K562 (cell line): Measurements from ENCODE around the gene VMP1. TPM values are rescaled to one million over a fixed set of nuclear protein-coding genes. Genes with fewer than 3 reads are reported as not detected.
A peak's percentile ranks its signal among the peaks of the same experiment; 100 is the strongest.

ENCODE experiments used
- ARID2 ChIP-seq: fragments of 450-650 bp; IDR thresholded peaks from 2 replicates; pipeline ENCODE4 v1.6.1; 2017; ENCODE audit warnings: antibody characterized with exemption, mild to moderate bottlenecking
- BRF1 ChIP-seq: IDR thresholded peaks from 3 replicates; pipeline ENCODE4 v1.6.1; 2011; ENCODE audit warnings: borderline replicate concordance, mild to moderate bottlenecking; ENCODE audit not compliant: insufficient read length; ENCODE audit errors: extremely low read depth
- CHD2 ChIP-seq: IDR thresholded peaks from 2 replicates; pipeline ENCODE4 v1.6.1; 2011; ENCODE audit warnings: low read depth, low read length
- E2F3 ChIP-seq: fragments of 250-450 bp; sonication (Bioruptor Pico); IDR thresholded peaks from 2 replicates; pipeline ENCODE4 v1.4.0; 2020; ENCODE audit warnings: mild to moderate bottlenecking
- HMGN3 ChIP-seq: IDR thresholded peaks from 2 replicates; pipeline ENCODE4 v1.6.1; 2011; ENCODE audit warnings: borderline replicate concordance, low read depth, mild to moderate bottlenecking, mixed read lengths, low read length; ENCODE audit not compliant: insufficient read length; ENCODE audit errors: extremely low read depth
- JUN ChIP-seq, 2 experiments: sonication (generic) in 1 of 2; formaldehyde crosslinking in 1 of 2; IDR thresholded peaks; 2 replicates each; pipeline versions ENCODE4 v1.6.1 to v1.8.0; 2012 to 2022; ENCODE audit warnings: borderline replicate concordance in 2 of 2, mild to moderate bottlenecking in 2 of 2, improper control_type of control experiment in 1 of 2, low read depth in 1 of 2, low read length in 1 of 2, missing genetic modification reagents in 1 of 2
- NCOR1 ChIP-seq: fragments of 450-650 bp; IDR thresholded peaks from 2 replicates; pipeline ENCODE4 v1.6.1; 2016; ENCODE audit warnings: mild to moderate bottlenecking, moderate library complexity
- NFIC ChIP-seq: fragments of 450-650 bp; IDR thresholded peaks from 2 replicates; pipeline ENCODE4 v1.6.1; 2017; ENCODE audit warnings: mild to moderate bottlenecking, inconsistent platforms
- ZNF75A ChIP-seq: fragments of 450-650 bp; formaldehyde crosslinking; IDR thresholded peaks from 2 replicates; pipeline ENCODE4 v1.4.0; 2020; ENCODE audit warnings: mild to moderate bottlenecking
- ZNF766 ChIP-seq: fragments of 200-800 bp; sonication (Bioruptor generic); conservative IDR thresholded peaks from 2 replicates; pipeline ENCODE4 v1.6.1; 2016; ENCODE audit warnings: missing genetic modification characterization, missing compliant biosample characterization
- polyA plus RNA-seq, 8 experiments: library from polyadenylated mRNA; depleted of rRNA in 4 of 8; stranded (reverse) in 5 of 8; unstranded in 3 of 8; fragments of >200 nt; fragmentation: Nextera tagmentation in 2 of 8; fragmentation: Illumina TruSeq in 1 of 8; extraction: Ambion mirVana in 2 of 8; extraction: Trizol in 1 of 8; gene quantifications; 2 replicates each; pipeline versions ENCODE4 v1.2.1 to v1.2.3, GENCODE V29; 2011 to 2014; ENCODE audit warnings: inconsistent platforms in 1 of 8, missing spikeins in 1 of 8
- total RNA-seq, 7 experiments: library from RNA; depleted of rRNA in 6 of 7; stranded (reverse); fragments of >200 nt in 6 of 7; fragmentation: Illumina TruSeq in 2 of 7; extraction: Trizol in 2 of 7; gene quantifications; 2 replicates each; pipeline versions ENCODE4 v1.2.1 to v1.2.3, GENCODE V29; 2011 to 2021; ENCODE audit warnings: low replicate concordance in 1 of 7
- TF ChIP-seq, protein P1 (sequence below), 2 experiments: fragments of 200-800 bp in 1 of 2; sonication (Bioruptor generic) in 1 of 2; sonication (generic) in 1 of 2; formaldehyde crosslinking in 1 of 2; IDR thresholded peaks in 1 of 2; conservative IDR thresholded peaks in 1 of 2; 2 replicates each; pipeline versions ENCODE4 v1.5.0 to v1.6.1; 2016 to 2020; ENCODE audit warnings: missing compliant biosample characterization in 1 of 2, missing genetic modification characterization in 1 of 2, missing genetic modification reagents in 1 of 2
- TF ChIP-seq, protein P2 (sequence below), 2 experiments: fragments of 450-650 bp in 1 of 2; sonication (generic) in 1 of 2; formaldehyde crosslinking in 1 of 2; IDR thresholded peaks in 1 of 2; conservative IDR thresholded peaks in 1 of 2; 2 replicates each; pipeline versions ENCODE4 v1.6.1 to v1.8.1; 2016 to 2023; ENCODE audit warnings: mild to moderate bottlenecking in 2 of 2, moderate library complexity in 2 of 2, inconsistent platforms in 1 of 2, missing genetic modification reagents in 1 of 2
- TF ChIP-seq, protein P3 (sequence below), 2 experiments: fragments of 450-650 bp; IDR thresholded peaks; 2 replicates each; pipeline ENCODE4 v1.6.1; 2018; ENCODE audit warnings: mild to moderate bottlenecking in 2 of 2, low read depth in 1 of 2; ENCODE audit not compliant: partially characterized antibody in 2 of 2

The VMP1 gene
- total and polyA plus RNA-seq, 9 of the 15 experiments (the other 6 are each of a cell fraction or from before 2014, with no cell fraction given): 123 to 304 (median 151) TPM

DNA sequence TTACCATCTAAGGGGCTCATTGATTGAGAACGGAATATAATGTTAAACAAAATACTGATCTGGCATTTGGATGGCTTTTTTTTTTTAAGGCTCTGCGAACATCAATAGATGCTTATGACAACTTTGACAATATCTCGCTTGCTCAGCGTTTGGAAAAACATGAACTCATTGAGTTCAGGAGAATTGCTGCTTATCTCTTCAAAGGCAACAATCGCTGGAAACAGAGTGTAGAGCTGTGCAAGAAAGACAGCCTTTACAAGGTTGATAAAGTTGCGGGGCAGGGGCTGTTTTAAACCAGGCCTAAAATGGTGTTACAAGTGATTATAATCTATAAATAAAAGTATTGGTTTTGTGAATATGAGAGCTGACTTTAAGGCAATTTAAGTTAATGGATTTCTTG, 22.5 kb upstream of the VMP1 start (continued):
- TF ChIP-seq JUN (IDR thresholded peaks at IDR 0.05; ENCODE audit: borderline replicate concordance, low read depth, low read length): peak; percentile 53; the same call in 1 of the 2 replicates
- TF ChIP-seq JUN (CRISPR knock-in tag; IDR thresholded peaks at IDR 0.05; ENCODE audit: borderline replicate concordance): no peak
- no peak for TF ChIP-seq E2F3 (CRISPR knock-in tag)
- TF ChIP-seq ARID2: no peak
- no peak for TF ChIP-seq BRF1
- peak; percentile 23; the same call in 1 of the 2 replicates for TF ChIP-seq CHD2
- peak; percentile 96 for TF ChIP-seq NCOR1
- TF ChIP-seq, protein P1, sequence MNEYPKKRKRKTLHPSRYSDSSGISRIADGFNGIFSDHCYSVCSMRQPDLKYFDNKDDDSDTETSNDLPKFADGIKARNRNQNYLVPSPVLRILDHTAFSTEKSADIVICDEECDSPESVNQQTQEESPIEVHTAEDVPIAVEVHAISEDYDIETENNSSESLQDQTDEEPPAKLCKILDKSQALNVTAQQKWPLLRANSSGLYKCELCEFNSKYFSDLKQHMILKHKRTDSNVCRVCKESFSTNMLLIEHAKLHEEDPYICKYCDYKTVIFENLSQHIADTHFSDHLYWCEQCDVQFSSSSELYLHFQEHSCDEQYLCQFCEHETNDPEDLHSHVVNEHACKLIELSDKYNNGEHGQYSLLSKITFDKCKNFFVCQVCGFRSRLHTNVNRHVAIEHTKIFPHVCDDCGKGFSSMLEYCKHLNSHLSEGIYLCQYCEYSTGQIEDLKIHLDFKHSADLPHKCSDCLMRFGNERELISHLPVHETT (CRISPR knock-in tag; conservative IDR thresholded peaks at IDR 0.05 in 1 of 2, IDR thresholded peaks at IDR 0.05 in 1 of 2): peak in 1 of 2 experiments; percentile 80; a peak in 2 of 4 replicates
- TF ChIP-seq, protein P2, sequence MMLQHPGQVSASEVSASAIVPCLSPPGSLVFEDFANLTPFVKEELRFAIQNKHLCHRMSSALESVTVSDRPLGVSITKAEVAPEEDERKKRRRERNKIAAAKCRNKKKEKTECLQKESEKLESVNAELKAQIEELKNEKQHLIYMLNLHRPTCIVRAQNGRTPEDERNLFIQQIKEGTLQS (IDR thresholded peaks at IDR 0.05): peak; percentile 36; the same call in 1 of the 2 replicates
- TF ChIP-seq, protein P2 (CRISPR knock-in tag; conservative IDR thresholded peaks at IDR 0.05): no peak
- TF ChIP-seq, protein P3, sequence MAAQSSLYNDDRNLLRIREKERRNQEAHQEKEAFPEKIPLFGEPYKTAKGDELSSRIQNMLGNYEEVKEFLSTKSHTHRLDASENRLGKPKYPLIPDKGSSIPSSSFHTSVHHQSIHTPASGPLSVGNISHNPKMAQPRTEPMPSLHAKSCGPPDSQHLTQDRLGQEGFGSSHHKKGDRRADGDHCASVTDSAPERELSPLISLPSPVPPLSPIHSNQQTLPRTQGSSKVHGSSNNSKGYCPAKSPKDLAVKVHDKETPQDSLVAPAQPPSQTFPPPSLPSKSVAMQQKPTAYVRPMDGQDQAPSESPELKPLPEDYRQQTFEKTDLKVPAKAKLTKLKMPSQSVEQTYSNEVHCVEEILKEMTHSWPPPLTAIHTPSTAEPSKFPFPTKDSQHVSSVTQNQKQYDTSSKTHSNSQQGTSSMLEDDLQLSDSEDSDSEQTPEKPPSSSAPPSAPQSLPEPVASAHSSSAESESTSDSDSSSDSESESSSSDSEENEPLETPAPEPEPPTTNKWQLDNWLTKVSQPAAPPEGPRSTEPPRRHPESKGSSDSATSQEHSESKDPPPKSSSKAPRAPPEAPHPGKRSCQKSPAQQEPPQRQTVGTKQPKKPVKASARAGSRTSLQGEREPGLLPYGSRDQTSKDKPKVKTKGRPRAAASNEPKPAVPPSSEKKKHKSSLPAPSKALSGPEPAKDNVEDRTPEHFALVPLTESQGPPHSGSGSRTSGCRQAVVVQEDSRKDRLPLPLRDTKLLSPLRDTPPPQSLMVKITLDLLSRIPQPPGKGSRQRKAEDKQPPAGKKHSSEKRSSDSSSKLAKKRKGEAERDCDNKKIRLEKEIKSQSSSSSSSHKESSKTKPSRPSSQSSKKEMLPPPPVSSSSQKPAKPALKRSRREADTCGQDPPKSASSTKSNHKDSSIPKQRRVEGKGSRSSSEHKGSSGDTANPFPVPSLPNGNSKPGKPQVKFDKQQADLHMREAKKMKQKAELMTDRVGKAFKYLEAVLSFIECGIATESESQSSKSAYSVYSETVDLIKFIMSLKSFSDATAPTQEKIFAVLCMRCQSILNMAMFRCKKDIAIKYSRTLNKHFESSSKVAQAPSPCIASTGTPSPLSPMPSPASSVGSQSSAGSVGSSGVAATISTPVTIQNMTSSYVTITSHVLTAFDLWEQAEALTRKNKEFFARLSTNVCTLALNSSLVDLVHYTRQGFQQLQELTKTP (IDR thresholded peaks at IDR 0.05; ENCODE audit: low read depth in 1 of 2, partially characterized antibody in 2 of 2): peak in 1 of 2 experiments; percentile 65
- TF ChIP-seq NFIC: peak; percentile 90
- peak; percentile 87 for TF ChIP-seq ZNF766 (CRISPR knock-in tag)
- no peak for TF ChIP-seq ZNF75A (CRISPR knock-in tag)
- TF ChIP-seq HMGN3: peak; percentile 62
